ENCODE measurements around the gene PBLD. TPM values are rescaled to one million over a fixed set of nuclear protein-coding genes. Genes with fewer than 3 reads are reported as not detected.
"Not testable (repeated sequence)": the region's sequence is repeated elsewhere in the genome, so short reads cannot be mapped to it uniquely, and the experiment has no call there.

PBLD gene
- total RNA-seq, 3 donors from 2014 or later, result 5.9 to 16.2 (median 7.2) TPM

- TF ChIP-seq POLR2AphosphoS5 (IDR thresholded peaks at IDR 0.05) (no peak), CTCF (IDR thresholded peaks at IDR 0.05) (no peak), POLR2A (IDR thresholded peaks at IDR 0.05) (no peak)
- intact Hi-C loops (cut with DNase I; ENCODE audit: low total_unique reads), result no loop called here
- DNase-seq (ENCODE audit: low spot score in 2 of 2), result no peak
Measured at GRCh38 chr10:68247931-68248330, 84.8 kb downstream of the PBLD start.

GRCh38 chr10:68246397-68246796 is 86.3 kb downstream of the PBLD start:
- H3K4me3 ChIP-seq; H3K27me3 ChIP-seq; DNase-seq (ENCODE audit: low spot score in 2 of 2); H3K36me3 ChIP-seq; intact Hi-C loops (cut with DNase I; ENCODE audit: low total_unique reads); H3K4me1 ChIP-seq; H3K27ac ChIP-seq; H3K9me3 ChIP-seq: not testable (repeated sequence)

More at GRCh38 chr10:68247931-68248330, 84.8 kb downstream of the PBLD start:
- no peak overlapping the region for H3K4me3 ChIP-seq
- H3K36me3 ChIP-seq, result no peaks in the 10 kb centered on the region
- H3K27ac ChIP-seq, result no peak overlapping the region
- no peaks in the 10 kb centered on the region for H3K9me3 ChIP-seq
- no peaks in the 10 kb centered on the region for H3K4me1 ChIP-seq
- no peaks in the 10 kb centered on the region for H3K27me3 ChIP-seq

- Histone ChIP-seq H3K36me3 (no peaks in the 10 kb centered on the region), H3K4me1 (no peaks in the 10 kb centered on the region), H3K27me3 (no peaks in the 10 kb centered on the region), H3K4me3 (no peak overlapping the region), H3K9me3 (no peaks in the 10 kb centered on the region), H3K27ac (no peak overlapping the region)
- TF ChIP-seq POLR2AphosphoS5 (IDR thresholded peaks at IDR 0.05) (no peak), CTCF (IDR thresholded peaks at IDR 0.05) (no peak), POLR2A (IDR thresholded peaks at IDR 0.05) (no peak)
- intact Hi-C loops (cut with DNase I; ENCODE audit: low total_unique reads), result no loop called here
- DNase-seq (ENCODE audit: low spot score in 2 of 2), result no peak
Measured at GRCh38 chr10:68242051-68242450, 90.7 kb downstream of the PBLD start.

GRCh38 chr10:68239596-68240150 is 93.1 kb downstream of the PBLD start:
- H3K9me3 ChIP-seq, result no peaks in the 10 kb centered on the region
- DNase-seq (ENCODE audit: low spot score in 2 of 2), result no peak
- intact Hi-C loops (cut with DNase I; ENCODE audit: low total_unique reads), result no loop called here

GRCh38 chr10:68239069-68239468 is 93.7 kb downstream of the PBLD start:
- no peaks in the 10 kb centered on the region for H3K36me3 ChIP-seq
- H3K4me1 ChIP-seq, result no peaks in the 10 kb centered on the region
- TF ChIP-seq POLR2AphosphoS5 (IDR thresholded peaks at IDR 0.05) (no peak), POLR2A (IDR thresholded peaks at IDR 0.05) (no peak), CTCF (IDR thresholded peaks at IDR 0.05) (no peak)
- no peaks in the 10 kb centered on the region for H3K9me3 ChIP-seq
- no peak overlapping the region for H3K4me3 ChIP-seq
- no peak overlapping the region for H3K27ac ChIP-seq
- DNase-seq (ENCODE audit: low spot score in 2 of 2), result no peak
- intact Hi-C loops (cut with DNase I; ENCODE audit: low total_unique reads), result no loop called here
- H3K27me3 ChIP-seq, result no peaks in the 10 kb centered on the region

More at GRCh38 chr10:68239596-68240150, 93.1 kb downstream of the PBLD start:
- no peak overlapping the region for H3K4me3 ChIP-seq
- H3K27me3 ChIP-seq, result no peaks in the 10 kb centered on the region
- no peak overlapping the region for H3K27ac ChIP-seq
- H3K36me3 ChIP-seq, result no peaks in the 10 kb centered on the region
- TF ChIP-seq POLR2A (IDR thresholded peaks at IDR 0.05), result no peak
- no peak for TF ChIP-seq POLR2AphosphoS5 (IDR thresholded peaks at IDR 0.05)
- TF ChIP-seq CTCF (IDR thresholded peaks at IDR 0.05), result no peak
- no peaks in the 10 kb centered on the region for H3K4me1 ChIP-seq

- no peak for DNase-seq (ENCODE audit: low spot score in 2 of 2)
- Histone ChIP-seq H3K9me3 (no peaks in the 10 kb centered on the region), H3K27me3 (no peaks in the 10 kb centered on the region), H3K4me3 (no peak overlapping the region), H3K4me1 (no peaks in the 10 kb centered on the region), H3K27ac (no peak overlapping the region), H3K36me3 (no peaks in the 10 kb centered on the region)
- TF ChIP-seq POLR2A (IDR thresholded peaks at IDR 0.05) (no peak), CTCF (IDR thresholded peaks at IDR 0.05) (no peak), POLR2AphosphoS5 (IDR thresholded peaks at IDR 0.05) (no peak)
- intact Hi-C loops (cut with DNase I; ENCODE audit: low total_unique reads), result no loop called here
Measured at GRCh38 chr10:68238371-68238770, 94.4 kb downstream of the PBLD start.
